ENCODE results near the gene EEFSEC.

GRCh38 chr3:128454310-128454618 is 301.0 kb downstream of the EEFSEC start:
- no peak for TF ChIP-seq CTCF (IDR thresholded peaks at IDR 0.05)
- no peak for TF ChIP-seq POLR2A (IDR thresholded peaks at IDR 0.05)

Data from adrenal gland (tissue), 5 donors.